Right renal pelvis (tissue), 4 donors: ENCODE data around the gene DCTN2. TPM values are rescaled to one million over a fixed set of nuclear protein-coding genes. Genes with fewer than 3 reads are reported as not detected.
A peak's percentile ranks its signal among the peaks of the same experiment; 100 is the strongest.
"Not testable (repeated sequence)": the region's sequence is repeated elsewhere in the genome, so short reads cannot be mapped to it uniquely, and the experiment has no call there.

Experiments
- DNase-seq, 4 donors: peaks; one replicate each; pipeline ENCODE4 v3.0.0-alpha.2; 2013; ENCODE audit warnings: low read depth in 4 of 4, low spot score in 3 of 4, missing footprints in 1 of 4
- polyA plus RNA-seq, 4 donors: library from polyadenylated mRNA; unstranded; fragments of 120-200 nt; gene quantifications; one replicate each; pipeline ENCODE4 v1.2.1, GENCODE V29; 2013; ENCODE audit not compliant: insufficient read length in 4 of 4

The DCTN2 gene
- polyA plus RNA-seq, 4 donors = 159 to 179 (median 166) TPM

- DNase-seq = not testable (repeated sequence)
Observed at GRCh38 chr12:57495051-57495701, 51.8 kb downstream of the DCTN2 start.

GRCh38 chr12:57491393-57492280 lies 55.4 kb downstream of the DCTN2 start:
- DNase-seq = no peak

- DNase-seq = no peak
Observed at GRCh38 chr12:57490126-57490525, 56.9 kb downstream of the DCTN2 start.

DNA sequence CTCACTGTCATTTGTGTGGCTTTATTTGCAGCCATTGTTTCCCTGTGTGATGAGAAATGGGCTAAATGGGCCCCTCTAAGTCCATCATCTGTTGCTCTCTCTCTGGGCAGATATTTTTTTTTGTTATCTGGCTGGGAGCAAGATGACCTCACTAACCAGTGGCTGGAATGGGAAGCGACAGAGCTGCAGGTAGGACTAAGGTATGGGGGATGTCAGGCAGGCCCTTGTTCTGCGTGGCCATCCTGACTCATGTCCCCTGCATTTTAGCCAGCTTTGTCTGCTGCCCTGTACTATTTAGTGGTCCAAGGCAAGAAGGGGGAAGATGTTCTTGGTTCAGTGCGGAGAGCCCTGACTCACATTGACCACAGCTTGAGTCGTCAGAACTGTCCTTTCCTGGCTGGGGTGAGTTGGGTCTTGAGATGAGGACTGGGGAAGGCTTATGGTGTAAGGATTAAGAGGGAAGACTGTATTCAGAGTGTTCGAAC lies 57.8 kb downstream of the DCTN2 start:
- no peak for DNase-seq

- DNase-seq = no peak
Observed at GRCh38 chr12:57488402-57489156, 58.4 kb downstream of the DCTN2 start.

DNA sequence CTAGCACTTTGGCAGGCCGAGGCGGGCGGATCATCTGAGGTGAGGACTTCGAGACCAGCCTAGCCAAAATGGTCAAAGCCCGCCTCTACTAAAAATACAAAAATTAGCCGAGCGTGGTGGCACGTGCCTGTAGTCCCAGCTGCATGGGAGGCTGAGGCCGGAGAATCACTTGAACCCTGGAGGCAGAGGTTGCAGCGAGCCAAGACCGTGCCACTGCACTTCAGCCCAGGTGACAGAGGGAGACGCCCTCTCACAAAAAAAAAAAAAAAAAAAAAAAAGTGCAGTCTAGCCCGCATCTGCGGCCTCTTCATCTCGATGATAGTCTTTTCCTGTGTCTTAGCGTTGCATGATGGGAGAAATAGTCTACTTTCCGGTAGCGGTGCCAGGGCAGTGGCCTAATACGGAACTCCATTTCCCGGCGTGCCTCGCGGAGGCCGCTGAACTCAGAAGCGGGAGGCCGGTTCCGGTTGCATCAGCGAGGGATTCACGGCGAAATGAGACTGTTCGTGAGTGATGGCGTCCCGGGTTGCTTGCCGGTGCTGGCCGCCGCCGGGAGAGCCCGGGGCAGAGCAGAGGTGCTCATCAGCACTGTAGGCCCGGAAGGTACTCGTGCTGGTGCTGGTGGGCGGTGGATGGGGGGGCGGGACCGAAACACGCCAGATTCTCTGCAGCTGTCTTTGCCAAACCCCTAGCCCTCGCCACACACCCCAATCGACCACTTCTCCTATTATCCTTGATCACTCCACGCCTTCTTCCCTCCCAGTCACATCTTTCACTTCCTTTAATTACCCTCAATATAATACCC lies 59.2 kb downstream of the DCTN2 start, which contains the start of gene MARS1:
MARS1 (plus strand) TSS at position 472 of the 805 bp plus-strand sequence; CDS start at position 495, 23 bp downstream.
- peak; percentile 85 to 92 (median 92) for DNase-seq

- no peak for DNase-seq
Observed at GRCh38 chr12:57487055-57487596, 59.9 kb downstream of the DCTN2 start.

DNA sequence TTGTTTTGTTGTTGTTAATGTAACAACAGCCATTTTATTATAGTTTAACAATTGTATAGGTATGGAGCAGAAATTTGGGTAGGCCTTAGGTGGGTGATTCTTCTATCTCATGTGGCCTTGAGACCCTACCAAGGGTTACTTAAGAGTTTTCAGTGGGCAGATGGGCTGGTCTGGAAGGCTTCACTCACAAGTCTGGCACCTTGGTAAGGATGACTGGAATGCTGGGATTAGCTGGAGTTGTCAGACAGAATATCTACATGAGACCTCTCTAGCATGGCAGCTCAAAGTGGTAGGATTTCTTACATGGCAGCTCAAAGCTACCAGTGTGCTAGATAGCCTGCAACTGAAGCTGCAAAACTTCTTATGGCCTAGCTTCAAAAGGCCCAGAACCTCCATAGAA lies 61.3 kb downstream of the DCTN2 start:
- no peak for DNase-seq

DNA sequence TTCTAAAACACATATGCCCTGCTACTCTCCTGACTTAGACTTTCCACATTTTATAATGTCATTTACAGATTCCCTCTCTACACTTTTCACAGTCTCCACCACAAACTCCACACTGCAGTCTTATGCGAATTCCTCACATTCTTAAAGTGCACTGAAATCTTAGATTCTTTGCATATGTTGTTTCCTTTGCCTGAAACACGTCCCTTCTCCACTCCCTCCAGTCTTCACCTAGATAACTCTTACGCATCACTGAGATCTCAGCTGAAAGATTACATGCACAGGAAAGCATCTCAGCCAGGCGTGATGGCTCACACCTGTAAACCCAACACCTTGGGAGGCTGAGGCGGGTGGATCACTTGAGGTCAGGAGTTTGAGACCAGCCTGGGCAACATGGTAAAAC lies 63.5 kb downstream of the DCTN2 start:
- no peak for DNase-seq

- DNase-seq = no peak
Observed at GRCh38 chr12:57481671-57482070, 65.3 kb downstream of the DCTN2 start.

Other genes starting within 250 kb of the DCTN2 start
- gene R3HDM2, start 116.1 kb downstream of the DCTN2 start, polyA plus RNA-seq = 10 to 100 TPM; 59.0 to 88.3 (median 69.8) TPM
- gene INHBC, start 112.4 kb downstream of the DCTN2 start, polyA plus RNA-seq = under 1 TPM; 0.15 to 0.30 (median 0.26) TPM
- under 1 TPM; 0.42 to 0.51 (median 0.50) TPM for gene INHBE, start 91.9 kb downstream of the DCTN2 start, polyA plus RNA-seq
- 10 to 100 TPM; 17.2 to 22.4 (median 19.4) TPM for gene GLI1, start 87.4 kb downstream of the DCTN2 start, polyA plus RNA-seq
- 1 to 10 TPM; 2.3 to 4.1 (median 2.6) TPM for gene ARHGAP9, start 67.3 kb downstream of the DCTN2 start, polyA plus RNA-seq
- gene MARS1, start 59.1 kb downstream of the DCTN2 start, polyA plus RNA-seq = 100 to 1,000 TPM; 107 to 120 (median 111) TPM
- gene DDIT3, start 26.7 kb downstream of the DCTN2 start, polyA plus RNA-seq = 10 to 100 TPM; 29.2 to 37.3 (median 30.3) TPM
- gene MBD6, start 24.4 kb downstream of the DCTN2 start, polyA plus RNA-seq = 10 to 100 TPM; 53.9 to 82.1 (median 62.1) TPM
- gene KIF5A, start 2.9 kb upstream of the DCTN2 start, polyA plus RNA-seq = 1 to 10 TPM in 1 of 4 donors, under 1 TPM in 3; 0.24 to 1.3 (median 0.36) TPM
- gene PIP4K2C, start 44.0 kb upstream of the DCTN2 start, polyA plus RNA-seq = 10 to 100 TPM; 41.6 to 47.4 (median 45.1) TPM
- 10 to 100 TPM; 55.8 to 64.9 (median 57.0) TPM for gene DTX3, start 57.6 kb upstream of the DCTN2 start, polyA plus RNA-seq
- 10 to 100 TPM; 30.0 to 37.1 (median 32.9) TPM for gene ARHGEF25, start 64.2 kb upstream of the DCTN2 start, polyA plus RNA-seq
- 1 to 10 TPM in 1 of 4 donors, under 1 TPM in 3; 0.82 to 1.2 (median 0.93) TPM for gene B4GALNT1, start 86.0 kb upstream of the DCTN2 start, polyA plus RNA-seq
- 100 to 1,000 TPM; 209 to 223 (median 214) TPM for gene OS9, start 146.9 kb upstream of the DCTN2 start, polyA plus RNA-seq
- 1 to 10 TPM in 2 of 4 donors, under 1 TPM in 2; 0.73 to 2.0 (median 1.1) TPM for gene AGAP2, start 191.6 kb upstream of the DCTN2 start, polyA plus RNA-seq
- 100 to 1,000 TPM in 2 of 4 donors, 10 to 100 TPM in 2; 92.0 to 109 (median 100) TPM for gene TSPAN31, start 197.8 kb upstream of the DCTN2 start, polyA plus RNA-seq
- gene CDK4, start 205.1 kb upstream of the DCTN2 start, polyA plus RNA-seq = 100 to 1,000 TPM; 218 to 258 (median 236) TPM
- 10 to 100 TPM; 17.7 to 21.0 (median 19.4) TPM for gene MARCHF9, start 207.9 kb upstream of the DCTN2 start, polyA plus RNA-seq
- 1 to 10 TPM in 3 of 4 donors, under 1 TPM in 1; 1.00 to 1.5 (median 1.1) TPM for gene CYP27B1, start 219.9 kb upstream of the DCTN2 start, polyA plus RNA-seq
- gene METTL1, start 224.9 kb upstream of the DCTN2 start, polyA plus RNA-seq = 10 to 100 TPM; 29.0 to 33.4 (median 29.9) TPM
- 10 to 100 TPM in 2 of 4 donors, 1 to 10 TPM in 2; 9.7 to 15.1 (median 12.1) TPM for gene EEF1AKMT3, start 225.4 kb upstream of the DCTN2 start, polyA plus RNA-seq
- gene TSFM, start 235.6 kb upstream of the DCTN2 start, polyA plus RNA-seq = 10 to 100 TPM; 40.8 to 52.9 (median 45.5) TPM